GM21825 (cell line): ENCODE results near the gene HYCC2.
A peak's percentile ranks its signal among the peaks of the same experiment; 100 is the strongest.
"Not testable (repeated sequence)": the region's sequence is repeated elsewhere in the genome, so short reads cannot be mapped to it uniquely, and the experiment has no call there.

Experiments
- ATAC-seq: cut with Tn5 transposase; IDR thresholded peaks from one replicate; pipeline ENCODE4 v1.9.1; 2021; ENCODE audit warnings: mild to moderate bottlenecking, moderate library complexity; ENCODE audit not compliant: unreplicated experiment

The HYCC2 gene

DNA sequence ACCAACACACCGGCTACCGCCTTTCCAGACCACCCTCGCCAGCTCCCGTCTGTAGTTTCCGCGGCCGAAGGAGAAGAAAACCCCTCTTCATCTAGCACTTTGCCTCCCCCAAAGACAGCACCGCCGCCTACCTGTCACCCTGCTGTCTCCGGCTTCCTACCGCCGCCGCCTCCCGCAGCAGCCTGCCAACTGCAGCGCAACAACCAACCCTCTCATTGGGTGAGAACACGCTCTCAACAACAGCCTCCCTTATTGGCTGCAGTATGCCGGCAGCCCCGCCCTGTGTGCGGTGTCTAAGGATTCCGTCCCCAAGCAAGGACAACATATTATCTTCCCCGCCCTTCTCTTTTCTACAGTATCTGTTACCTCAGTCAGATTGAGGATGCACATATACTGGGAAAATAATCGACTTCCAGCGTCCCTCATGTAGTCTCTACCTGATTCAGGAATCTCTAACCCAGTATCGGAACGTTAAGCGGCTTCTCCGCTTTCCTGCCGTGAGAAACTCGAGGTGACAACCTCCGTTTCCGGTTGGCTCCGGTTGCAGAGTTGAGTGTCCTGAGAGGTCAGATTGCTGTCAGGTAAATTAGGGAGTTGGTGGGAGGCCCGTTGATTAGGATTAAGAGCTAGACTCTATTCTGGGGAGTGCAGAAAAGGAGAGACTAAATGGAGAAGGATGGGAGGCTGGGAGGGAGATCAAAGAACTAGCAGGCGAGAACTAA is at the start of gene HYCC2, which contains the start of gene NDUFB3:
TSS of gene HYCC2 (minus strand) at position 193 of the 722 bp plus-strand sequence. CDS start 47,662 bp downstream, outside the sequence.
TSS of gene NDUFB3 (plus strand) at position 523 of the 722 bp plus-strand sequence. CDS start 6,882 bp downstream, outside the sequence.
- ATAC-seq = peak; percentile 96

DNA sequence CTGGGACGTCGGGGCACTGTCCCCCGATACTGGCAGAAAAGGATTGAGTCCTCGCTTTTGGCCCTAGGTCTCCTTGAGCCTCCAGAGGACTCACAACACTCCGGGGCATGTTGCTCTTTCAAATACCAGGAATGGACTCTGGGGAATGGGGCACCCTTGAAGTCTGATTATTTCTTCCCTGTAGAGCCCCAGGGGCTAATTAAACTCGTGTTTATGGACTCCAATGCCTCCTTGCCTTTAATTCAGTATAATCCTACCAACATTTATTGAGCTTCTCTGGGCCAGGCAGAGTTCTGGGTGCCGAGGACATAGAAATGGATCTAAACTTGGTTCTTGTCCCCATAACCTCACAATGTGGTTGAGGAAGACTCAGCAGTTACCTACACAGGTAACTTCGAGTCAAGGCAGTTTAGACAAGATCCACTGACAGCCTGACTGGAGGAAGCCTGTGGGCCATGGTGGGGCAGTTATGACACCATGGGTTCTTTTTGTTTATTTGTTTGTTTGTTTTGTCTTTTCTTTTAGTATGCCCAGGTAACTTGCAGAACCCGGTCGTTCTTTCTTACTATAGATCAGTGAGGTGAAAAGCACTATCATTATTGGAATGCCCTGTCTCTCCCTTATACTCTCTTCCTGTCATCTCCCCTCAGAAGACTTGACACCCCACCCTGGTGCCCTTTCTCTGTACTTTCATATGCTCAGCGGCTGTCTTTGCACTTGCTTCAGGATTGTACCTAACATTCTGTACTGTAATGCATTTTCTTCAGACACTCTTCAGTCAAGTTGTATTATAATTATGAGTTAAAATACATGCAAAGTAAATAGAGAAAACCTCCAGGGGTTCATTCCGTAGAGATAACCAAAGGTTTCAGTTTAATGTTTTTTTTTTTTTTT is 47.7 kb upstream of the HYCC2 start:
- peak; percentile 1 for ATAC-seq

DNA sequence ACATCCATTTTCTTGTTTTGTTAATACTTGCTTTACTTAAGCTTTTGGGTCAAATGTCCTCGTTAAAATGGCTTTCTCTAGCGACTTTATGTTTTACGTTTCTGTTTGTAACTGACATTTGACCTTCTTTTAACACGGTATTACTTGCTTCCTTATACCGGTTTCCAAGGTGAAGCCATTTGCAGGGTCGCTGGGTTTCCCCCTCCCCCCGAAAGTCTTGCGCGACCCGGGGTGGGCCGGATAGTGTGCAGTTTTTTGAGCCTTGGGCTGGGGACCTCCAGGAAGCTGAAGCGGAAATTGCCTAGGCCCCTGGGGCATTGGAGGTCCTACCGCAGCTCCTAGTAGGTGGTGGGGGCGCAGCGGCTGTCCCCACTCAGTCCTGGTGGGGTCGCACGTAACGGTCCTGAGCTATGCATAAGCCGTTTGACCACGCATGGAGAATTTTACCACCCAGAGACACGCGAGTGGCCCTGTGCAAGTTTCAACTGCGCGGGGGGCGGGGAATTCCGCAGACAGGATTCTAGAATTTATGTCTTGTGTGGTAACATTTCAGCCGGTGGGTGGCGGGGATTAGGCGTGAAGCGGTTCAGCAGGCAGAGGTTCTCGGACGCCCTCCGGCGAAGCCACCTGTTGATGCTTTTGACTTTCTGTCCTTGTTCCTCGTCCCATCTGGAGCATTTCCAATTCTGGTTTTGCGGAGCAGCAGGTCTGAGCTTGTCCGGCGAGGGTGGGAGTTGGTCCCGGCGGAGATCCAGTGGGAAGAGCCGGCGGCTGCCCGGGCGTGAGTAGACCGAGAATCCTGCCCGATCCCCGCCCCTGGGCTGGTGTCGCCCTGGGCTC is 46.9 kb upstream of the HYCC2 start:
- ATAC-seq = peak; percentile 40

DNA sequence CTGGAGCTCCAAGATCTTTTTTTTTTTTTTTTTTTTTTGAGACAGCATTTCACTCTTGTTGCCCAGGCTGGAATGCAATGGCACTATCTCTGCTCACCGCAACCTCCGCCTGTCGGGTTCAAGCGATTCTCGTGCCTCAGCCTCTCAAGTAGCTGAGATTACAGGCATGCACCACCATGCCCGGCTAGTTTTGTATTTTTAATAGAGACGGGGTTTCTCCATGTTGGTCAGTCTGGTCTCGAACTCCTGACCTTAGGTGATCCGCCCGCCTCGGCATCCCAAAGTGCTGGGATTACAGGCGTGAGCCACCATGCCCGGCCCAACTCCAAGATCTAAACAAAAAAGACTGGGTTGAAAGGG is 46.2 kb upstream of the HYCC2 start:
- not testable (repeated sequence) for ATAC-seq

DNA sequence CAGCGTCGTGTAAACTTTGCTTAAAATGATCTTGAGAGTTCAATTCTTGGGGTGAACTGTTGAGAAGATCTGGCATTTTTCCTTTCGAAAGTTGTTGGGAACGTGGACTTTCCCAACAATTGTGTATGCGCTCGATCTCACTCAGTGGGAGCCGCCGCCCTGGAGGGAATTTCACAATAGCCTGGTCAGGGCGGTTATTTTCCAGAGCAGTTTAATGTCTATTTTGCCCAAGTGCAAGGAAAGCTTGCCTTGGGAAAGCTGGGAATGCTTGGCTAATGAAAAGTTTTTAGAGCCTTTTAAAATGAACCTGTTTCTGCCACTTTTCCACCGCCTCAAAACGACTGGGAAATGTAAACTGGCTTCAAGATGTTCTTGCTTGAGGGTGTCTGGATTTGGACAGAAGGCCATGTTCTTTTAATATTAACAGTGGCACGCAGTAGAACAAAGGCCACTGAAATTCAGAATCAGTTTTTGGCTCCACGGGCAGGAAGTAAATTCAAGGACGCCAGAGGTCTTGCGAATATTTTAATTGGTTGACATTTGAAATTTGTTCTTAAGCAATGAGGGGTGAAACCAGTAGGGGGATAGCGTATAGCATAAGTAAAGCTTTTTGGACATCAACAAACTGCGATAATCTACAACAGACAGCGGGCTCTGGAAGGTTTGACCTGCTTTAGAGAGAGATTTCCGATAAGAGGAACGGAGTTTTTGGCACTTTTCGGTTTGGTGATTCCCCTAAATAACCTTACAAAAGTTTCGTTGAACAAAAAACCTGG is 45.7 kb upstream of the HYCC2 start:
- ATAC-seq = peak; percentile 28

DNA sequence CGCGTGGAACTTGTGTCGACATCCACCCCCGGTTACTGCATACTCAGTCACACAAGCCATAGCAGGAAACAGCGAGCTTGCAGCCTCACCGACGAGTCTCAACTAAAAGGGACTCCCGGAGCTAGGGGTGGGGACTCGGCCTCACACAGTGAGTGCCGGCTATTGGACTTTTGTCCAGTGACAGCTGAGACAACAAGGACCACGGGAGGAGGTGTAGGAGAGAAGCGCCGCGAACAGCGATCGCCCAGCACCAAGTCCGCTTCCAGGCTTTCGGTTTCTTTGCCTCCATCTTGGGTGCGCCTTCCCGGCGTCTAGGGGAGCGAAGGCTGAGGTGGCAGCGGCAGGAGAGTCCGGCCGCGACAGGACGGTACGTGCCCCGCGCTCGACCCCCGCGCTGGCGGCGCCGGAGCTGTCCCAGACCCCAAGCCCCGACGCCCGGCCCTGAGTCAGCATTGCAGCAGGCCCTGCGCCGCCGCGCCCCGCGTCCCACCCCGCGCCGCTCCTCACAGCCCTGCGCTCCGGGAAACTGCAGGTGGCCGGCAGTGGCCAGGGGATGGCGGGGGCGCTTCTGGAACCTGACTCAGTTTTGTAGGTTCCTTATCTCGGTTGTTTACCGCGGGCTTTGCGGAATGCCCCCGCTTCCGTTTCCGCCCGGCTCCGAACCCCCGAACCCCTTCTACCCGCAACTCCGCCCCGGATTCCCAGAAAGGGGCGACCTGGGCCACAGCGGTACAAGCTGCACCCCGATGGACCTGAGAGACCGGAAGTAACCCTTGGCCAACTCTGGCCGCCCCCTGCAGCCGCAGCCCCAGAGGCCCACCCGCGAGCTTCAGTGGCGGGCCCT is 44.9 kb upstream of the HYCC2 start, which contains the start of gene CFLAR:
TSS of gene CFLAR (plus strand) at position 50 of the 844 bp plus-strand sequence. CDS start 13,702 bp downstream, outside the sequence.
- ATAC-seq = peak; percentile 38

DNA sequence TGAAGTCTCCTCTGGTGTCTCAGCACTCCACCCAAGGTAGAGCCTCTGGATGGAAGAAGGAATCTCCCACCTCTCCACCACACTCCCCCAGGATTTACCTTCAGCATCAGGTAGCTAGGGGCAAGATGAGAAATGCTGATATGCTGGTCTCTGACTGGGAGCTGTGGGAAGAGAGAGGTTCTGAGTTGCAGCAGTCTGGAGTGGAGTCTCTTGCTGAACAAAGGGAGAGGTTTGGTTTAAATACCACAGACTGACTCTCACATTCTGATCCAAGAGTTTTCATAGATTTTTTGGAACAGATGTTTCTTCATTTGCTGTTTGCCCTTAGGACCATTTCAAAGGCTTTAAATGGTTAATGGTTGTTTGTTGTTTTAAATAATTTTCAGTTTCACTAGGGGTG is 43.4 kb upstream of the HYCC2 start:
- ATAC-seq = no peak

DNA sequence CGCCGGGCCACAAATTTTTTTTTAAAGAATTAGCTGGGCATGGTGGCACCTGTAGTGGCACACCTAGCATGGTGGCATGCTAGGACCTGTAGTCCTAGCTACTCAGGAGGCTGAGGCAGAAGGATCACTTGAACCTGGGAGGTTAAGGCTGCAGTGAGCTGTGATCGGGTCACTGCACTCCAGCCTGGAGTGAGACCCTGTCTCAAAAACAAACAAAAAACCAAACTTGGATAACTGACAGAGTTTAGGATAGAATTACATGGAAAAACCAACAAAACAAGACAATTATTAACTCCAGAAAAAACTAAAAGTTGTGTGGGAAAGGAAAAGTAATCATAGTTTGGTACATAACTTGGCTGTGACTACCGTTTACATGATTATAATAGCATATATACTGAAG is 42.9 kb upstream of the HYCC2 start:
- ATAC-seq = no peak

DNA sequence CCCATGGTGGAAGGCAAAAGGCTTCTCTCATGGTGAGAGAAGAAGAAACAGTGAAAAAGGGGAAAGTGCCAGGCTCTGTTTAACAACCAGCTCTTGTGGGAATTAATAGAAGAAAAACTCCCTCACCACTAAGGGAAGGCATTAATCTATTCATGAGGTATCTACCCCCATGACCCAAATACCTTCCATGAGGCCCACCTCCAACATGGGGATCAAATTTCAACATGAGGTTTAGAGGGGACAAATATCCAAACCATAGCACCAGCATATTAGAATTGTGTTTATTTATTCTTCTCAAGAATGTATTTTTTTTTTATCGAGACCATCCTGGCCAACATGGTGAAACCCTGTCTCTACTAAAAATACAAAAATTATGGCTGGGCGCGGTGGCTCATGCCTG is 39.6 kb upstream of the HYCC2 start:
- no peak for ATAC-seq

DNA sequence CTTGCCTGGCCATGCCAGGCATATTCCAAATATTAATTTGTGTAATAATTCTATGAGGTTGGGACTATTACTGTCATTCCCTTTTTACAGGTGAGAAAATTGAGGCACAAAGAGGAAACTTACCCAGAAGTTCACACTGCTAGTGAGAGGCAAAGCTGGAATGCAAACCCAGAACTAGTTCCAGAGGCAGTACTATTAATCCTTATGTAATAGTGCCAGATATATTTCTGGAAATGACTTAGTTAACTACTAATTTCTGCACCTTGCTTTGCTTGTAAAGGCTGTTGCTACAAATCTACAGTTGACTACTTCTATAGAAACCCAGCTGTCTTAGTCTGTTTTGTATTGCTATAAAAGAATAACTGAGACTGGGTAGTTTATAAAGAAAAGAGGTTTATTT is 39.1 kb upstream of the HYCC2 start:
- no peak for ATAC-seq

DNA sequence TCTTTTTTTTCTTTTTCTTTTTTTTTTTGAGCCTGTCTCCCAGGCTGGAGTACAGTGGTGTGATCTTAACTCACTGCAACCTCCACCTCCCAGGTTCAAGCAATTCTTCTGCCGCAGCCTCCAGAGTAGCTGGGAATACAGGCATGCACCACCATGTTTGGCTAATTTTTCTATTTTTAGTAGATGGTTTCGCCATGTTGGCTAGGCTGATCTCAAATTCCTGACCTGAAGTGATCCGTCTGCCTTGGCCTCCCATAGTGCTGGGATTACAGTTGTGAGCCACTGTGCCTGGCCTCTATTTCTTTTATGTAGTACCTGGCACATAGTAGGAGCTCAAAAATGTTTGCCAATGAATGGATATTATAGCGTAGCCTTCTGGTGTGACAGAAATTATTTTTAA is 37.7 kb upstream of the HYCC2 start:
- ATAC-seq = no peak

DNA sequence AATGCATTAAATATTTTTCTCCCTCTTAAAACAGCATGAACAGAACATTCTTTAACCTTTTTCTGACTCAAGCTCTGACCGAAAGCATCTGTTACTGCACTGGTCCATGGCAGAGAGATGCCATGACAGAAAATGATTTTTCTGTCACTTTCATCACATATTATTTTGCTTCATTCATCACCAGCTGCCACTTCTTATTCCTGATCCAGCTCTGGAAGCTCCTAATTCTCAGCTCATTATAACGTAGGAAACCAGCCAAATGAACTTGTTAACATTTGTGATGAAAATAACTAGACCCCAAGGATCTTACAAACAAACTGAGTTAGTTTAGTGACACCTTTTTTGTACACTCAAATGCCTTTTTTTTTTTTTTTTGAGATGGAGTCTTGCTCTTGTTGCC is 36.9 kb upstream of the HYCC2 start:
- ATAC-seq = no peak

DNA sequence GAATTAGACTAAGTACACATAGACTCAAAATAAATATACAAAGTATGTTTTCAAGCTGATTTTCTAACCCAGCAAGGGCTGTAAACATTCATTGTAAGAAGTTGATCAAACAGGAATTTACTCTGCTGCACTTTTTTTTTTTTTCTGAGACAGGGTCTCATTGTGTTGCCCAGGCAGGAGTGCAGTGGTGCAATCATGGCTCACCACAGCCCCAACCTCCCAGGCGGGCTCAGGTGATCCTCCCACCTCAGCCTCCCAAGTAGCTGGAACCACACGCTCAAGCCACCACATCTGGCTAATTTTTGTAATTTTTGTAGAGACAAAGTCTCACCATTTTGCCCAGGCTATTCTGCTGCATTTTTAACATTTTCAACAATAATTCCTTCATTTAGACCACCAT is 36.2 kb upstream of the HYCC2 start:
- no peak for ATAC-seq

DNA sequence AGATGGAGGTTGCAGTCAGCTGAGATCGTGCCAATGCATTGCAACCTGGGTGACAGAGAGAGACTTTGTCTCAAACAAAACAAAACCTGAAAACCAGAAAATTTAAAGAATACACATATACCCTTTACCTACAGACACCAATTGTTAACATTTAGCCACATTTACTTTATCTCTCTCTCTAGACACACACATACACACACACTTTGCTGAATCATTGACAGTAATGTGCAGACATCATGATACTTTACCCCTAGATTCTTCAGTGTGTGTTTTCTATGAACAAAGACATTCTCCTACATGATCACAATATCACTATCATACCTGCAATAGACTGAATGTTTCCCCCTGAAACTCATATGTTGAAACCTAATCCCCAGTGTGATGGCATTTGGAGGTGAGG is 34.3 kb upstream of the HYCC2 start:
- ATAC-seq = no peak

DNA sequence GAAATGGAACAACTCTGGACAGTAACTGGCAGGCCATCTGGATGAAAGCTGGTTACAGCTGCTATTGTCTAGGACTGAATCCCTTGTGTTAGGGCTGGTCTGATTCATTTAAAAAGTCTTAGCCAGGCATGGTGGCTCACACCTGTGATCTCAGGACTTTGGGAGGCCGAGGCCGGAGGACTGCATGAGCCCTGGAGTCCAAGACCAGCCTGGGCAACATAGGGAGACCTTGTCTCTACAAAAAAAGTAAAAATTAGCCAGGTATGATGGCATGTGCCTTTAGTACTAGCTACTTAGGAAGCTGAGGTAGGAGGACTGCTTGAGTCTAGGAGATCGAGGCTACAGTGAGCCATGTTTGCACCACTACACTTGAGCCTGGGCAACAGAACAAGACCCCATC is 29.0 kb upstream of the HYCC2 start:
- no peak for ATAC-seq

DNA sequence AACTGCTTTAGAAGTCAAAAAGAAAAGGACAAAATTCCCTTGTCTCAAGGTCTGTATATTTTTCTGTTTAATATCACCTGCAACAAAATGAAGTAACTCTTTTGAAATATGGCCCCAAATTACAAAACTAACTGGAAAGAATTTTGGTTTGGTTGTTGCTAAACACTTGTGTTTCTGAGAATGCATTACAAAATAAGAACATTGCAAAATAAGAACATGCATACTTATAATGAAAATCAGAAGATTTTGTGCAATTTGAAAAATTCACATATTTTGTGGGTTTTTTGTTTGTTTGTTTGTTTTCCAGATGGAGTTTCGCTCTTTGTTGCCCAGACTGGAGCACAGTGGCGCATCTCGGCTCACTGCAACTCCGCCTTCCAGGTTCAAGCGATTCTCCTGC is 22.1 kb upstream of the HYCC2 start:
- ATAC-seq = no peak

DNA sequence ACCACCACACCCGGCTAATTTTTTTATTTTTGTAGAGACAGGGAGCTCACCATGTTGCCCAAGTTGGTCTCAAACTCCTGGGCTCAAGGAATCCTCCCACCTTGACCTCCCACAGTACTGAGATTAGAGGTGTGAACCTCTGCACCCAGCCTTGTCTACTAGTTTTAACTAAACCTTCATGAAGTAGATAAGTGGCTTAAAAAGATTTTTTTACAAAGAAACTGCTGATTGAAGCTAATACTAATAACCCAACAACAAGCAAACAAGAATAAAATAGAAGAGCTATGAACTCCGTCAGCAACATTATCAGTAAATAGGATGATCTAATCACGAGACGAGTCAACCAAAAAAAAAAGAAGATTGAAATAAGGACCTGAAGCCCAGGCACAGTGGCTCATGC is 19.1 kb upstream of the HYCC2 start:
- ATAC-seq = no peak

DNA sequence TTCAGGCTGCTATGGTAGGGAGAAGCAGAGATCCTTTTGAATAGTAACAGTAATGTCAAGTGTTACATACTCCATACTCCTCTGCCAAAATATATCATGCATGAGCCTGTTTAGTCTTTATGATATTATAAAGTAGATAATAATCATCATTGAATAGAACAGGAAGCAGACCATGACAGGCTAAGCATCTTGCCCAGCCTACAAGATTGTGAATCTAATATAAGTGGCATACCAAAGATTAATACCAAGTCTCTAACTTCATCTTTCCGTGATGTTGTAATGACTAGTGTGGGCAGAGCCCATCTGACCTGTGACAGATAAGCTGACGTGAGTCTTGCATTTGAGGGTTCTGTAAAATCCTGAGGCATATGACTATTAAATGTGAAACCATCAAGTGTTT is 13.4 kb upstream of the HYCC2 start:
- no peak for ATAC-seq

DNA sequence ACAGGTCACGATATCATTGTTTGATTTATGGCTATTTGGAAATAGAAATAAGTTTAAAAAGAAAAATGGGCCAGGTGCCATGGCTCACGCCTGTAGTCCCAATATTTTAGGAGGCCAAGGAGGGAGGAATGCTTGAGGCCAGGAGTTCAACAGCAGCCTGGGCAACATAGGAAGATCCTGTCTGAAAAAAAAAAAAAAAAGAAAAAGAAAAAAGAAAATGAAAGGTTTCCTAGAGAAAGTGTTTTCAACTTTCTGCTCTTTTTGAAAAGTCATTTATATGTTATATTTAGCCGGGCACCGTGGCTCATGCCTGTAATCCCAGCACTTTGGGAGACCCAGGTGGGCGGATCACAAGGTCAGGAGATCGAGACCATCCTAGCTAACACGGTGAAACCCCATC is 3.5 kb upstream of the HYCC2 start:
- no peak for ATAC-seq
